ENCODE results near the gene PRRT1.

Gene PRRT1

DNA sequence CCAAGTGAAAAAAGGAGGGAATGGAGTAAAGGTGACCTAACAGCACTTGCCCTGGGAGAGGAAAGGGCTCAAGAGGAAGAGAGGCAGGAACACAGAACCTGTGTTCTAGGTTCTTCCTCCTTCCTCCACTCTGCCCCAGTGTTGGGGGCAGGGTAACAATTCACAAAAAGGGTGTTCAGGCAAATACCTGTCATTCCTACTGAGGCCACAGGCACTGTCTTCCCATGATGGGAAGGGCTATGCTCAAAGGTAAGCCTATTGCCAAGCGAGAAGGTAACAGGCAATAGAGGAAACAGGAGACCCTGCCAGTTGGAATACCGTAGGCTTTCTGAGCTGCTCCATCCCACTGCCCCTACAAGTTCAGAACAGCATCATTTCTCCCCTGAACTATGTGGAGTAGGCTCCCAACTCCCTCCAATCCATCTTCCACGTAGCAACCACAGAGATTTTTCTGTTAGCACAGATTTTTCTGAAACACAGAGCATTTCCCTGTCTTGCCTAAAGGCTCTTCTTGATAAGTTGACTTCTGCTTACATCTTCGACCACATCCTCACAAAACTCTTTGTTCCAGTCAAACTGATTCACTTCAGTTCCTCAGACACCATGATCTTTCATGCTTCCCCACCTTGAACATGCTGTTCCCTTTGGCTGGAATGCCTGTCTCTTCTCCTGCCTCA lies 21.4 kb upstream of the PRRT1 start:
- TF ChIP-seq, protein P1, sequence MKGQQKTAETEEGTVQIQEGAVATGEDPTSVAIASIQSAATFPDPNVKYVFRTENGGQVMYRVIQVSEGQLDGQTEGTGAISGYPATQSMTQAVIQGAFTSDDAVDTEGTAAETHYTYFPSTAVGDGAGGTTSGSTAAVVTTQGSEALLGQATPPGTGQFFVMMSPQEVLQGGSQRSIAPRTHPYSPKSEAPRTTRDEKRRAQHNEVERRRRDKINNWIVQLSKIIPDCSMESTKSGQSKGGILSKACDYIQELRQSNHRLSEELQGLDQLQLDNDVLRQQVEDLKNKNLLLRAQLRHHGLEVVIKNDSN (IDR thresholded peaks at IDR 0.05), result no peak
- TF ChIP-seq EGR1 (IDR thresholded peaks at IDR 0.05) (no peak), FOXM1 (IDR thresholded peaks at IDR 0.05; ENCODE audit: borderline replicate concordance, low read depth) (no peak), YY1 (IDR thresholded peaks at IDR 0.05; ENCODE audit: low read depth) (no peak), TEAD4 (IDR thresholded peaks at IDR 0.05) (no peak), TCF12 (IDR thresholded peaks at IDR 0.05; ENCODE audit: low read depth) (no peak), CREB1 (IDR thresholded peaks at IDR 0.05; ENCODE audit: low read depth) (no peak), NFIC (IDR thresholded peaks at IDR 0.05) (no peak), TAF1 (IDR thresholded peaks at IDR 0.05; ENCODE audit: low read depth) (no peak), CEBPB (IDR thresholded peaks at IDR 0.05) (no peak), EP300 (IDR thresholded peaks at IDR 0.05; ENCODE audit: borderline replicate concordance) (no peak), RAD21 (IDR thresholded peaks at IDR 0.05; ENCODE audit: low read depth) (no peak), ZBTB7A (IDR thresholded peaks at IDR 0.05; ENCODE audit: low read depth) (no peak)
- TF ChIP-seq, protein P2, sequence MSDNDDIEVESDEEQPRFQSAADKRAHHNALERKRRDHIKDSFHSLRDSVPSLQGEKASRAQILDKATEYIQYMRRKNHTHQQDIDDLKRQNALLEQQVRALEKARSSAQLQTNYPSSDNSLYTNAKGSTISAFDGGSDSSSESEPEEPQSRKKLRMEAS (IDR thresholded peaks at IDR 0.05), result no peak
- TF ChIP-seq, protein P3, sequence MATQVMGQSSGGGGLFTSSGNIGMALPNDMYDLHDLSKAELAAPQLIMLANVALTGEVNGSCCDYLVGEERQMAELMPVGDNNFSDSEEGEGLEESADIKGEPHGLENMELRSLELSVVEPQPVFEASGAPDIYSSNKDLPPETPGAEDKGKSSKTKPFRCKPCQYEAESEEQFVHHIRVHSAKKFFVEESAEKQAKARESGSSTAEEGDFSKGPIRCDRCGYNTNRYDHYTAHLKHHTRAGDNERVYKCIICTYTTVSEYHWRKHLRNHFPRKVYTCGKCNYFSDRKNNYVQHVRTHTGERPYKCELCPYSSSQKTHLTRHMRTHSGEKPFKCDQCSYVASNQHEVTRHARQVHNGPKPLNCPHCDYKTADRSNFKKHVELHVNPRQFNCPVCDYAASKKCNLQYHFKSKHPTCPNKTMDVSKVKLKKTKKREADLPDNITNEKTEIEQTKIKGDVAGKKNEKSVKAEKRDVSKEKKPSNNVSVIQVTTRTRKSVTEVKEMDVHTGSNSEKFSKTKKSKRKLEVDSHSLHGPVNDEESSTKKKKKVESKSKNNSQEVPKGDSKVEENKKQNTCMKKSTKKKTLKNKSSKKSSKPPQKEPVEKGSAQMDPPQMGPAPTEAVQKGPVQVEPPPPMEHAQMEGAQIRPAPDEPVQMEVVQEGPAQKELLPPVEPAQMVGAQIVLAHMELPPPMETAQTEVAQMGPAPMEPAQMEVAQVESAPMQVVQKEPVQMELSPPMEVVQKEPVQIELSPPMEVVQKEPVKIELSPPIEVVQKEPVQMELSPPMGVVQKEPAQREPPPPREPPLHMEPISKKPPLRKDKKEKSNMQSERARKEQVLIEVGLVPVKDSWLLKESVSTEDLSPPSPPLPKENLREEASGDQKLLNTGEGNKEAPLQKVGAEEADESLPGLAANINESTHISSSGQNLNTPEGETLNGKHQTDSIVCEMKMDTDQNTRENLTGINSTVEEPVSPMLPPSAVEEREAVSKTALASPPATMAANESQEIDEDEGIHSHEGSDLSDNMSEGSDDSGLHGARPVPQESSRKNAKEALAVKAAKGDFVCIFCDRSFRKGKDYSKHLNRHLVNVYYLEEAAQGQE (IDR thresholded peaks at IDR 0.05; ENCODE audit: low read depth), result no peak

DNA sequence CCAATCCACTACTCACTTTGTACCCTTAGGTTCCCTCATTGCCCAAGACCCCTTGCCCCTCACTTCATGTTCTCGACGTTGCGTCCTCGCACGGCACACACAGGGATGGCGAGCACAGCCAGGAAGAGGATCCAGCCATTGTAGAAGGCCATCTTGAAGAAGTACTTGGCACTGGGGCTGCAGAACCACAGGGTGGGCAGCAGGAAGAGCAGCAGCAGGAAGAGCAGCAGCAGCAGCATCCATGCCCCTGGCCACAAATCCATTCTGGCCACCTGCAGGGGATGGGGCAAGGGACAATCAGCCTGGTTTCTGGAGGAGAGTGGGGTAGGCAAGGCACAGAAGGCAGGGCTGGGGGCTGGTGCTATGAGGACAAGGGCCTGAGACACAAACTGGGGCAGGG lies 19.5 kb upstream of the PRRT1 start:
- TF ChIP-seq, protein P3 (IDR thresholded peaks at IDR 0.05; ENCODE audit: low read depth), result no peak
- TF ChIP-seq YY1 (IDR thresholded peaks at IDR 0.05; ENCODE audit: low read depth), result no peak
- no peak for TF ChIP-seq TCF12 (IDR thresholded peaks at IDR 0.05; ENCODE audit: low read depth)
- no peak for TF ChIP-seq CREB1 (IDR thresholded peaks at IDR 0.05; ENCODE audit: low read depth)

DNA sequence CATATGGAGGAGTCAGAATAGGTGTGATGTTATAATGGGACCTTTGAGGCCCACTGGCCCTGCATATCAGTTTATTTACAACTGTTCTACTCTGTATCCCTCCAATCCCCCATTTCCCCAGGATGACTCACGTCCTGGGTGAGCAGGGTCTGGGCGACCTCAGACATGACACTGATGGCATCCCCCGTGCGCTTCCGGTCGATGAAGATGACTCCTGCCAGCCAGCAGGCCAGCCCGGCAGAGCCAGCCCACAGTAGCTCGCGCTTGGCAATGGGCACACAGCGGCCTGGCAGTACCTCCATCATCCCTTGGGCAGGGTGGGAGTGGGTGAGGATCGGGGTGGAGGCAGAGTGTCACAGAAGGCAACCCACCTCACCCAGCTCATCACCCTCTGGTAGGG lies 18.6 kb upstream of the PRRT1 start:
- TF ChIP-seq TCF12 (IDR thresholded peaks at IDR 0.05; ENCODE audit: low read depth), result no peak
- TF ChIP-seq, protein P3 (IDR thresholded peaks at IDR 0.05; ENCODE audit: low read depth), result no peak
- TF ChIP-seq, protein P1 (IDR thresholded peaks at IDR 0.05), result no peak
- TF ChIP-seq, protein P2 (IDR thresholded peaks at IDR 0.05), result no peak
- no peak for TF ChIP-seq ZBTB7A (IDR thresholded peaks at IDR 0.05; ENCODE audit: low read depth)
- no peak for TF ChIP-seq FOXM1 (IDR thresholded peaks at IDR 0.05; ENCODE audit: borderline replicate concordance, low read depth)
- TF ChIP-seq EGR1 (IDR thresholded peaks at IDR 0.05), result no peak
- no peak for TF ChIP-seq RAD21 (IDR thresholded peaks at IDR 0.05; ENCODE audit: low read depth)
- no peak for TF ChIP-seq NFIC (IDR thresholded peaks at IDR 0.05)
- TF ChIP-seq YY1 (IDR thresholded peaks at IDR 0.05; ENCODE audit: low read depth), result no peak
- no peak for TF ChIP-seq EP300 (IDR thresholded peaks at IDR 0.05; ENCODE audit: borderline replicate concordance)
- no peak for TF ChIP-seq TAF1 (IDR thresholded peaks at IDR 0.05; ENCODE audit: low read depth)
- TF ChIP-seq TEAD4 (IDR thresholded peaks at IDR 0.05), result no peak
- TF ChIP-seq CREB1 (IDR thresholded peaks at IDR 0.05; ENCODE audit: low read depth), result no peak
- no peak for TF ChIP-seq CEBPB (IDR thresholded peaks at IDR 0.05)

DNA sequence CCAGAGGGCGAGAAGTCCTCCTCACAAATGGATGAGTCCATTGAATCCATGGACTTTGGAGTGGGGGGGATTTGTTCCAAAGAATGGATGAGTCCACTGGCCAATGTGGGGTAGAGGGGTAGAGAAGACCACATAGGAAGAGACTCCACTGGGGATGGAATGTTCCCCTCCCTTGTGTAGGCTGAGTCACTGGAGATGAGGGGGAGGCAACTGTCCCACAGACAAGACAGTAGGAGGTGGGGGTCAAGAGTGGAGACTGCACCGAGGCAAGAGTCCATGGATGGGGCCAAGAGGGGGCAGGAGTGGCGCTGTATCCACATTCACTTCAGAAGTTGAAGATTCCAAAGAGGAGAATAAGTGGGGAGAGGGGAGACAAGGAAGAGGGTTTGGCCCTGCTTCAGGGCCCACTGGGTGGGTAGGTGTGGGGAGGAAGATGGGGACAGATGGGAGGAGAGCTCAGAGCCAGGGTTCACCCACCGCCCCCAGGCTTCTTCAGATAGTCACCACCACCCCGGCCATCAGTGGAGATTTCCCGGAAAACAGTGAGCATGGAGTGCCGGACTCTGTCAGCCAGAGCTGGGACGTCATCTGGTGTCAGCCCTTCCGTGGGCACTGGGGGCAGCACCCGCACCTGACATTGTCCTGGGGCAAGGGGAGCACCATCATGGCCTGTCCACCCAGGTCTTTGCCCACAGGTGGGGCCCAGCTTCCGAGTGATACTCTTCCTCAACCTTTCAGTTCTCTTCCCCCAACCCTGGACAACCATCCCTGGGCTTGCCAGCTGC lies 17.3 kb upstream of the PRRT1 start:
- no peak for TF ChIP-seq CEBPB (IDR thresholded peaks at IDR 0.05)
- no peak for TF ChIP-seq CREB1 (IDR thresholded peaks at IDR 0.05; ENCODE audit: low read depth)
- TF ChIP-seq NFIC (IDR thresholded peaks at IDR 0.05), result no peak
- TF ChIP-seq FOXM1 (IDR thresholded peaks at IDR 0.05; ENCODE audit: borderline replicate concordance, low read depth), result no peak
